HG02938 (cell line): ENCODE results near the gene ANKRD28.
A peak's percentile ranks its signal among the peaks of the same experiment; 100 is the strongest.
"Not testable (repeated sequence)": the region's sequence is repeated elsewhere in the genome, so short reads cannot be mapped to it uniquely, and the experiment has no call there.

ENCODE experiments used
- ATAC-seq: cut with Tn5 transposase; IDR thresholded peaks from one replicate; pipeline ENCODE4 v1.9.1; 2021; ENCODE audit warnings: mild to moderate bottlenecking, moderate library complexity; ENCODE audit not compliant: unreplicated experiment

The ANKRD28 gene

DNA sequence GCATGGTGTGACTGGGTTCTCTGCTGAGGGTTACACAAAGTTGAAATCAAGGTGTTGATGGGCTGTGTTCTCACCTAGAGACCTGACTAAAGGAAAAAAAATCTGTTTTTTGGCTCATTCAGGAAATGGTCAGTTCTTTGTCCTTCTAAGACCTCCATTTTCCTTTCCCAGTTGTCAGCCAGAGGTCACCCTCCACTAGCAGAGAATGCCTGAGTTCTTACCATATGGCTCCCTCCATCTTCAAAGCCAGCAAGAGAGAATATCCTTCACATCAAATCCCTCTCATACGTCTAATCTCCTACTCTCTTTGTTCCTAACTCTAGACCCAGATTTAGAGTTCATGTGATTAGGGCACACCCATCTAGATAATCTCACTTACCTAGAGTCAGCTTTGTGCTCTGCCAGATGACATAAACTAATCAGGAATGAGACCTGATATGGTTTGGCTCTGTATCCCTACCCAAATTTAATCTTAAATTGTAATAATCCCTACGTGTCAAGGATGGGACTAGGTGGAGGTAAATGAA, 19.4 kb downstream of the ANKRD28 start:
- ATAC-seq: no peak

DNA sequence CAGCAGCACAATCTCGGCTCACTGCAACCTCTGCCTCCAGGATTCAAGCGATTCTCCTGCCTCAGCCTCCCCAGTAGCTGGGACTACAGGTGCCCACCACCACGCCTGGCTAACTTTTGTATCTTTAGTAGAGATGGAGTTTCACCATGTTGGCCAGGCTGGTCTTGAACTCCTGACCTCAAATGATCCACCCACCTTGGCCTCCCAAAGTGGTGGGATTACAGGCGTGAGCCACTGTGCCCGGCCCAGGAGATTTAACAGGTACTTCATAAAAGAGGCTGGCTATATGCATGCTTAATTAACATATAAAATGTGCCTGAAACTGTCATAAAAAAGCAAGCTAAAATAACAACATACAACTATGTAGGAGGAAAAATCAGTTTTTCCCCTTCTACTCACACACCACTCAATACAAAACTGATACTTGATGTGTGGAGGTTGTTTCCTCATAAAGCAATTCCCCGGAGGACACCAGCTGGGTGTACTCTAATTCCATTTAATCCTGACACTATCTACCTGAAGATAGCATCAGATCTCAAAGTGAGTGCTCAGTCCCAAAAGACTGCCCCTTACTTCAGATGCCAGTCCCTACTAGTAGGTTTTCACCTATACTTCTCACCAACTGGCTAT, 22.7 kb downstream of the ANKRD28 start:
- ATAC-seq: peak; percentile 61

DNA sequence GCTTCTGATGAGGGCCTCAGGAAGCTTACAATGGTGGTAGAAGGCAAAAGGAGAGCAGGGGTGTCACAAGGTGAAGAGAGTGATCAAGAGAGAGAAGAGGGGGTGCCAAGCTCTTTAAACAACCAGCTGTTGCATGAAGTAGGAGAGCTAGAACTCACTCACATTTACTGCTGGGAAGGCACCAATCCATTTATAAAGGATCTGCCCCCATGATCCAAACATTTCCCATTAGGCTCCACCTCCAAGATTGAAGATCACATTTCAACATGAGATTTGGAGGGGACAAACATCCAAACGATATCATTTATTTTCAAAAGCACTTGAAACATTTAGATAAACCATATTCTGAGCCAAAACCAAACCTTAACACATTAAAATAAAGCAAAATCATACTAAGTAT, 26.3 kb downstream of the ANKRD28 start:
- ATAC-seq: no peak

DNA sequence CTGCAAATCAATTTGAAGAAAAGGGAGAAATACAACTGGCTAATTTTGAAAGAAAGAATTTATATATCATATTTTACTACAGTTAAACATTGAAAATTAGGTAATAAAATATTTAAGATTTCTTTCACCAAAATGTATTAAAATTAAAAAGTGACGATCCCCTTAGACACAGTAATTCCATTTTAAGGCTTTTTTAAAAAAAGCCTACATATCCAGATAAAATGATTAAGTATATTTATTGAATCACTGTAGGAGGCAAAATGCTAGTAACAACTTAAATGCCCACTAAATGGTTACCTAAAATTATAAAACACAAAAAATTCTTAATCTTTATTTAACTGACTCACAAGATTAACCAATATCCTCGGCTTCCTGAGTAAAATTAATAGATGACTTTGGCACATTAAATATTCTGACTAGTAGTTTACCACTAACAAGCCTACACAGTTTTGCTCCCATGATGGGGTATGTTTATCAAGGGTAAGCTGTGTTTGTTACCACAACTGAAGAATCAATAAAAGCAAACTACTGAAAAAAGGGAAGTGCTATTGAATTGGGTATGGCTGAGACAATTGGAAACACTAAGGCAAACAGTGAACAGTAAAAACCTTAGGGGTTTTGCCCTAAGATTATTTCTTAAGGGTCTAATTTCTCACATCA, 28.4 kb downstream of the ANKRD28 start:
- peak; percentile 47 for ATAC-seq

DNA sequence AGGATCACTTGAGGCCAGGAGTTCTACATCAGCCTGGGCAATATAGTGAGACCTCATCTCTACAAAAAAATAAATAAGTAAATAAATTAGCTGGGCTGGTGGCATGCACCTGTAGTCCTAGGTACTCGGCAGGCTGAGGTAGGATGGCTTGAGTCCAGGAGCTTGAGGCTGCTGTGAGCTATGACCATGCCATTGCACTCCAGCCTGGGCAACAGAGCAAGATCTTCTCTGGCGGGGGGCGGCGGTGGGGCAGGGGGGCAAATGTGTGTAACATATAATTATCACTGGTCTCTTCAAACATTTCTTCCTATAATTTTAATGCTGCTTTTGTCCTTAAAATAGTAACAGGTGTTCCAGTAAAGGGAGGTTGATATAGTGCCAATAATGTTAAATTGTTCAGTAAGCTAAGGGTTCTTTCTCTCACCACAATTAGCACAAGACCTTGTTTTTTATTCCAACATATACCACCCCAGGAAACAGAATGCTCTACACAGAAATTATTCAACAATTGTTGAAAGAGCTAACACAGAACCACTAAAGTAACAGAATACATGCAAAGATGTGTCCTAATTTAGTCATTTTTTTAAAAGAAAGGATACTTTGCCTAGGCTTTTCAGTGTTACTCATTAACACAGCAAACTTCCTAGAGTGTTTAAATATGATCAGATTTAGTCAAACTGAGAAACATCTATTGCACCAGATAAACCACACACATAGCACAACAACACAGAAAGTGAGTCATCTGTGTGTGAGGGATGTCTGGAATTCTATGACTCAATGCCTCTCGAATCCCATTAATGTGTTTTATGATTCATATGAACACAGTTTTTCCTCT, 29.1 kb downstream of the ANKRD28 start:
- peak; percentile 82 for ATAC-seq

DNA sequence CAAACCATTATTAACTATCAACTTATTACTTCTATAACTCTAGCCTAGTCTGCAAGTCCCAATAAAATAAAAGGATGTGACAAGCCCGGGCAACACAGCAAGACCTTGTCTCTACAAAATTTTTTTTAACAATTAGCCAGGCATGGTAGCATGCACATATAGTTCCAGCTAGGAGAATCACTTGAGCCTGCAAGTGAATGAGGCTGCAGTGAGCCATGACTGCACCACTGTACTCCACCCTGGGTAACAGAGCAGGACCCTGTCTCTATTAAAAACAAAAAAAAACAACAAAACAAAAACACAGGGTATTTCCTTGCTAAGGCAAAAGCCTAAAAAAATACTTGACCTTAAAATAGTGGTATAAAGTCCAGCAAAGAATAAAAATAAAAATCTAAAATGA, 31.4 kb downstream of the ANKRD28 start:
- ATAC-seq: no peak

DNA sequence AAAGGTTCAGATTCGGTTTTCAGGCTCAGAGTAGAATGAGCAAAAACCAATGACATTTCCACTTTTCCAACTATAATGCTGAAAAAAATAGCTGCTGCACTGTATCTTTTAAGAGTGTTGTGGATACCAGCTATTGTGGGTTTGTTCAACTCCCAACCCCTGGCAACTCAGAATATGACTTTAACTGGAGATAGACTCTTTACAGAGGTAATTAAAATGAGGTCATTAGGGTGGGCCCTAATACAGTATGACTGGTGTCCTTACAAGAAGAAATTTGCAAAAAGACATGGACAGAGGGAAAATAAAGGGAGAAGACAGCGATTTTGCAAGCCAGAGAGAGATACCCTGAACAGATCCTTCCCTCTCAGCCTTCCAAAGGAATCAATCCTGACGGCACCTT, 39.5 kb downstream of the ANKRD28 start:
- no peak for ATAC-seq

DNA sequence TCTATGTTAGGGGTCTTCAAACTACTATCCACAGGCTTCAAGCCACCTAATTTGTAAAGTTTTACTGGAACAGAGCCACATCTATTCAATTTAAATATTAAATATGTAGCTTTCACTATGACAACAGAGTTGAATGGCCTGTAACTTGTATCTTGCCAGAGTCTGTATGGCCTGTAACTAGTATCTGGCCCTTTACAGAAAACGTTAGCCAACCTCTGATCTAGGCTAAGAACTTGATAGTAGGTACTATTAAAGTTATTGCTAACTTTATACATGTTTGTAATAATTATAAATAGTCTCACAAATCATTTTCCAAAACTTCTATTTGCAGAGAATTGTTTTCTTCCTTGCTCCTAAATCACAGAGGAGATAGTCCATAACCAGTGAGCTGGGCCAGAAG, 40.0 kb downstream of the ANKRD28 start:
- ATAC-seq: no peak

DNA sequence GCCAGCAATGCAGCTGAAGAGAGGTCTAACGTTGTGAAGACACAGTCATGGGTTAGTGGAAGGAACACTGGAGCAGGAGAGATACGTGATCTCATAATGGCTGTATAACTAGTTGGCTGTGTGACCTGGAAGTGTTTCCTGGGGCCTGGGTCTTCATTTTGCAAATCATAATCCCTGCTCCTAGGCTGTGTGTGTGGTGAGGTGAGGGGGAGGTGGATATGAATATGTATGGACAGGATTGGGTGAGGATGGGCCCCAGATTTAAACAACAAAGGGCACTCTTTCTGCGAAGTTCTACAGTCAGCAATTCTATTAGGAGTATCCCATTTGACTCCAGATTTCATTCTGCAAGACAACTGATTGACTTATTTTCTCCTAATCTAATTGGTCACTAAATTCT, 41.3 kb downstream of the ANKRD28 start:
- ATAC-seq: no peak

DNA sequence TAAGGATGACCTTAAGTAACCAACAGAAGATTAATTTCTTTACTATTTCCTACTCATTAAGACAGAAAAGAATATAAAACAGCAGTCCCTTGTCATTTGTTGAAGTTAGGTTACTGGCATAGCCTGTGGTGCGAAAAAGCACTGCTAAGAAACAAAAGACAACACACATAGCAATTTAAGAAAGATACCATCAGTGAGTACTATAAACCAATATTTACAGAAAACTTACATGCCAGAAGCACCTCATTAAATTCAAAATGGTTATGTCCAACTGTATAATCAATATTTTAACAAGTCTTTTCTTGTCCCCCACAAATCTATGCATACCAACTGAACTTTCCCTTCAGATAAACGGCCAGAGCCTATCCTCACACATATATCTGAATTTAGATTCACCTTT, 42.0 kb downstream of the ANKRD28 start:
- no peak for ATAC-seq

DNA sequence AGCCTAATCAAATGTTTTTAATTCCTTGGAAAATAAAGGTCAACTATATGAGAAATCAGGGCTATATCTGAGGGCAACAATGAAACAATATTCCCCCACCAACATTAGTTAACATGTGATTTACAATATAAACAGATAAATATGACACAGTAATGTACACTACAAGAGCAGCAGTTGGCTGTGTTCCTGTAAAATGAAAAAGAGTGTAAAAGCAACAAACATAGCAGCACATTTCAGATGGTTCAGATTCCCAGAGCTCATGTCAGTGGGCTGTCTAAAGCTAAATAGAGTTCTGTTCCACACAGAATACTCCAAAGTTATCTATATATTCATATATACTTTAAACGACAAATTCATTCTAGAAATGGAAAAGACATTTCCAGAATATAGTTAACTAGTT, 42.6 kb downstream of the ANKRD28 start:
- ATAC-seq: no peak

DNA sequence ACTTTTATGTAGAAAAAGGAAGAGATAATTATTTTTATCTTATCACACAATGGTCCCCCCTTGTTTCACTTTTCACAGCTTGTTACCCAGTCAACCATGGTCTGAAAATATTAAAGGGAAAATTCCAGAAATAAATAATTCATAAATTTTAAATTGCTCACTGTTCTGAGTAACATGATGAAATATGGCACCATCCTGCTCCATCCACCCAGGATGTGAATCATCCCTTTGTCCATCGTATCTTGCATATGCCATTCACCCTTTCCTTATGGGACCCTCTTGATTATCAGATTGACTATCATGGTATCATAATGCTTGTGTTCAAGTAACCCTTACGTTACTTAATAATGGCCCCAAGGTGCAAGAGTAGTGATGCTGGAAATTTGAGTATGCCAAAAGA, 43.7 kb downstream of the ANKRD28 start:
- no peak for ATAC-seq

DNA sequence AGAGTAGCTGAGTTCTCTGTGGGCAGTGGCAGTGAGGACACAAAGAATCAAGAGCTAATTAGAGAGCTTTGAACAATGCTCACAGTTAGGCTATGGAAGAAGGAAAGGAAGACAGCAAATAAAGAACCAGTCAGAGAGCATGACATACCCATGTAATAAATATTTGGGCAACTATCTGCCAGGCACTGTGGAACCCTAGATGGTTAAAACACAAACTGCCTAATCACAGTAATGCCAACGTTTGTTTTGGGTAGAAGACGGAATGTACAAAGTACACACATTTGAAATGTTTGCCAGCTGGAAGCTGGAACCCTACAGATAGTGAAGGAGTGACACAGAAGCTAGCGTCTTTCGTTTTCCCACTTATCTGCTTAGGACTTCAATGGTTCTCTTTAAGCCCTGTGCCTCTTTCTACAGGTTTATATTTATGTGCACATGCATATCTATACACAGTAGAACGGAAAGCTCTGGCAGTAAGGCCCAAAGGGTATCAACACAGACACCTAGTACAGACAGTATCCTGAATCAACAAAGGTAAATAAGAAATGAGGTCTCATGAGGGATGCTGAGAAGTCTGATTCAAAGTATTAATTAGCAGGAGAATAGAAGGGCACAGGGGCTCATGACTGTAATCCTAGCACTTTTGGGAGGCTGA, 44.6 kb downstream of the ANKRD28 start:
- ATAC-seq: no peak

DNA sequence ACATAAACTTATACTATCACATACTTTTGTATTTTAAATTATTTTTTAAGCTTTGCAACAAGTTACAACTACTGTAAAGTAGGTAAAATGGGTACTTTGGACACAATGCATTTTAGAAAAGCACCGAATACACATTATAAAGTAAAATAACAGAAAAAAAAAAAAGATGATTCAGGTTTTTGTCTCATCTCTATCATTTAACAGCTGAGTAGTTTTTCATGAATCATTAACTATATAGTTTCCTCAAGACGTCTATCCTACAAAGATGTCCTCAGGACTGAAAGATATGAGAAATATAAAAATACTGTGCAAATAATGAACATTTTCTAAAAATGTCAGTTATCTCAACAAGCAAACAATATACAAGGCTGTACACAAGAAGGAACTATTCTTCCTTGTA, 46.9 kb downstream of the ANKRD28 start:
- no peak for ATAC-seq

DNA sequence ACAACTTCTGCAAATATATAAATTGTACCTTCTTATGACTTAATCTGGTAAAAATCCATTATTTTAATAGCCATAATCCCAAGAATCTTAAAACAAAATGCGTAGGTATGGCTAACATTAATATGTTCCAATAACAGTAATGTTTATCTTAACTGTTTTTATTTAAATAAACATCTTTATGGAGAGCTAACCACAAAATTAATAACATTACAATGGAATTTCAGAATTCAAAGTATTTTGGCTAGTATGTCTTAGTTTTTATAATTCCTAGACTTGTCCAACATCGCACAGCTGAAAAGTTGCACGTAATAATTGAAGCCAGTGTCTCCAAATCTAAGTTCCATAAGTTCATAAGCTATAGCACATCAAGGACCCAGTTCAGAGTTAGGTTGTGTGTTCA, 47.6 kb downstream of the ANKRD28 start:
- no peak for ATAC-seq

DNA sequence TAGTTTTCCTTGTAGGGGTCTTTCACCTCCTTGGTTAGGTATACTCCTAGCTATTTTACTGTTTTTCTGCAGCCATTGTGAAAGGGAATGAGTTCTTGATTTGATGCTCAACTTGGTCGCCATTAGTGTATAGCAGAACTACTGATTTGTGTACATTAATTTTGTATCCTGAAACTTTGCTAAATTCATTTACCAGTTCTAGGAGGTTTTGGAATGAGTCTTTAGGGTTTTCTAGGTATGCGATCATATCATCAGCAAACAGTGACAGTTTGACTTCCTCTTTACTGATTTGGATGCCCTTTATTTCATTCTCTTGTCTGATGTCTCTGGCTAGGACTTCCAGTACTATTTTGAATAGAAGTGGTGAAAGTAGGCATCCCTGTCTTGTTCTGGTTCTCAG, 51.9 kb downstream of the ANKRD28 start:
- ATAC-seq: not testable (repeated sequence)

DNA sequence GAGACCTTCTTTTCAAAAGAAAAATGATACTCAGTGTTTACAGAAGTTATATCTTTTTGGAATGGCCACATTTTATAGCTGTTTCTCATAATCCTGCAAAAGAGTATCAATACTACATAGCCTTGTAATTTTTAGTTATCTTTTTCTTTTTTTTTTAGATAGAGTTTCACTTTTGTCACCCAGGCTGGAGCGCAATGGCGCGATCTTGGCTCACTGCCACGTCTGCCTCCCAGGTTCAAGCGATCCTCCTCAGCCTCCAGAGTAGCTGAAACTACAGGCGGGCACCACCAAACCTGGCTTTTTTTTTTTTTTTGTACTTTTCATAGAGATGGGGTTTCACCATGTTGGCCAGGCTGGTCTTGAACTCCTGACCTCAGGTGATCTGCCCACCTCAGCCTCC, 53.6 kb downstream of the ANKRD28 start:
- ATAC-seq: no peak

DNA sequence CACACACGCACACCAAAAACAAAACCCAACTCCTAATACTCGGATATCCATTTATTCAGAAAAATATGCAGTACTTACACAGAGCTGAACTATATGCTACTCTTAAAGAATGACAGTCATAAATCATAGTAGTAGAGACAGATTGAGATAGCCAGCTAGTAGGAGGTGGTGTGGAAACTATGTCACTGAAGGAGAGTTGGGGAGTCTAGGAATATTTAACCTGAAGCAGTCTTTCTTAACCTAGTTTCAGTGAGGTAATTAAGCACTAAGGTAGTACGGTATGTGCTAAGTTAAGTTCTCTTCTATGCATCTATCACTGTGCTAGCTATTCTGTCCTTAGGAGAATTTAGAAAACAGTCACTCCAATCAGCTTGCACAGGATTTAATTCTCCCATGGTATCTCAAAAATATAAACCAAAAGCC, 54.2 kb downstream of the ANKRD28 start:
- no peak for ATAC-seq

DNA sequence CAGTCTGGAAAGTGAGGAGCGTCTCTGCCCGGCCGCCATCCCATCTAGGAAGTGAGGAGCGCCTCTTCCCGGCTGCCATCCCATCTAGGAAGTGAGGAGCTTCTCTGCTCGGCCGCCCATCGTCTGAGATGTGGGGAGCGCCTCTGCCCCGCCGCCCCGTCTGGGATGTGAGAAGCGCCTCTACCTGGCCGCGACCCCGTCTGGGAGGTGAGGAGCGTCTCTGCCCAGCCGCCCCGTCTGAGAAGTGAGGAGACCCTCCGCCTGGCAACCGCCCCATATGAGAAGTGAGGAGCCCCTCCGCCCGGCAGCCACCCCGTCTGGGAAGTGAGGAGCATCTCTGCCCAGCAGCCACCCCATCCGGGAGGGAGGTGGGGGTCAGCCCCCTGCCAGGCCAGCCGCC, 55.5 kb downstream of the ANKRD28 start:
- not testable (repeated sequence) for ATAC-seq

DNA sequence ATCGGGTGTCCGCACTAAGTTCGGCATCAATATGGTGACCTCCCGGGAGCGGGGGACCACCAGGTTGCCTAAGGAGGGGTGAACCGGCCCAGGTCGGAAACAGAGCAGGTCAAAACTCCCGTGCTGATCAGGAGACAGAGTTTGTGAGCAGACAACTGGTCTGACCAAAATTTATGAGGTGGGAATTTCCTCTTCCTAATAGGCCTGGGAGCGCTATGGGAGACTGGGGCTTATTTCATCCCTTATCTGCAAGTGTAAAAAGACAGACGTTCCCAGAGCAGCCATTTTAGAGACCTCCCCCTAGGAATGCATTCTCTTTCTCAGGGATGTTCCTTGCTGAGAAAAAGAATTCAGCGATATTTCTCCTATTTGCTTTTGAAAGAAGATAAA, 59.2 kb downstream of the ANKRD28 start:
- not testable (repeated sequence) for ATAC-seq

DNA sequence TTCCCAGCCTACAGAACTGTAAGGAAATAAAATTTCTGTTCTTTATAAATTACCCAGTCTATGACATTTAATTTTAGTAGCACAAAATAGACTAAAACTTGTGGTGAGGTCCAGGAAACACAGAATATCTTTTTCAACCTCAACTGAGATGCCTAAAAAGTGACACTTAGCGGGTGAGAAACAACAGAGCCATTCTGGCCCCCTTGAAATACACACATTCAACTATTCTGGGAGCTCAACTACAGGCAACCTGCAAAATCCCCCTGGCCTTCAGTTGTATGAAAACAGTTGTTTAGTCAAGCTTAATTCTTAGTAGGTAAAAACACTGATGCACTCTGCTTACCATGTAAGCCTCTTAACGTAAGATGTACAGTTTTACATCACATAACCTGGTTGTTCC, 66.8 kb downstream of the ANKRD28 start:
- ATAC-seq: no peak
